ENCODE measurements around the gene UST. TPM values are rescaled to one million over a fixed set of nuclear protein-coding genes. Genes with fewer than 3 reads are reported as not detected.

UST gene
- total RNA-seq, 2 experiments from 2014 or later = 1.4 to 4.1 TPM

- H3K79me2 ChIP-seq (ENCODE audit: insufficient read depth, low read depth, low read length) = no peaks in the 10 kb centered on the region
- H3K4me1 ChIP-seq (ENCODE audit: insufficient read depth, low read length, poor library complexity, severe bottlenecking) = peaks cover 25% of the 10 kb centered on the region
- no peak overlapping the region for H3K4me3 ChIP-seq (ENCODE audit: low read depth, low read length, poor library complexity, severe bottlenecking)
- no TSS peak for BruUV-seq (replicated peaks)
- ChIA-PET CTCF (ENCODE audit: unreplicated experiment) (no interaction called here), POLR2A (interaction anchor here (0.6 to 1.9 kb wide), 8 partner anchors 14 to 381 kb away, joined by 3 to 6 read pairs (median 3); no protein-coding TSS in a partner anchor)
- H4K20me1 ChIP-seq (ENCODE audit: insufficient read depth, low read length) = no peaks in the 10 kb centered on the region
- no peak for DNase-seq (ENCODE audit: low spot score)
- no peaks in the 10 kb centered on the region for H3K9me2 ChIP-seq (ENCODE audit: insufficient read depth, low read length)
- H3K4me2 ChIP-seq (ENCODE audit: low read length) = no peak overlapping the region
- intact Hi-C loops (cut with micrococcal nuclease; ENCODE audit: unreplicated experiment) = no loop called here
- no peak overlapping the region for H2AFZ ChIP-seq (ENCODE audit: low read length)
- H3K36me3 ChIP-seq (ENCODE audit: insufficient read depth, low read length) = no peaks in the 10 kb centered on the region
- no peak for TF ChIP-seq CTCF (conservative IDR thresholded peaks at IDR 0.05; ENCODE audit: low read length)
- no peak for TF ChIP-seq EZH2phosphoT487 (IDR thresholded peaks at IDR 0.05; ENCODE audit: borderline replicate concordance, low read depth, low read length)
- no peaks in the 10 kb centered on the region for H3K9me3 ChIP-seq (ENCODE audit: low read length)
- H3K27ac ChIP-seq (ENCODE audit: low read depth, low read length, poor library complexity, severe bottlenecking) = no peak overlapping the region
Measured at GRCh38 chr6:148971031-148971927, 224.4 kb downstream of the UST start.

GRCh38 chr6:148972481-148972880 is 225.7 kb downstream of the UST start:
- Histone ChIP-seq H3K4me1 (ENCODE audit: insufficient read depth, low read length, poor library complexity, severe bottlenecking) (peaks cover 25% of the 10 kb centered on the region), H3K4me3 (ENCODE audit: low read depth, low read length, poor library complexity, severe bottlenecking) (no peak overlapping the region), H3K79me2 (ENCODE audit: insufficient read depth, low read depth, low read length) (no peaks in the 10 kb centered on the region), H3K4me2 (ENCODE audit: low read length) (peak overlapping the region; percentile 45), H4K20me1 (ENCODE audit: insufficient read depth, low read length) (no peaks in the 10 kb centered on the region), H2AFZ (ENCODE audit: low read length) (no peak overlapping the region), H3K9me2 (ENCODE audit: insufficient read depth, low read length) (no peaks in the 10 kb centered on the region), H3K9me3 (ENCODE audit: low read length) (no peaks in the 10 kb centered on the region), H3K36me3 (ENCODE audit: insufficient read depth, low read length) (no peaks in the 10 kb centered on the region), H3K27ac (ENCODE audit: low read depth, low read length, poor library complexity, severe bottlenecking) (no peak overlapping the region)
- no TSS peak for BruUV-seq (replicated peaks)
- POLR2A ChIA-PET = interaction anchor here (0.5 to 1.9 kb wide), 7 partner anchors 11 to 304 kb away, joined by 3 to 5 read pairs (median 4); no protein-coding TSS in a partner anchor
- CTCF ChIA-PET (ENCODE audit: unreplicated experiment) = interaction anchor here (0.5 kb wide), 3 partner anchors 17 to 236 kb away, joined by 3 to 6 read pairs (median 3); no protein-coding TSS in a partner anchor
- intact Hi-C loops (cut with micrococcal nuclease; ENCODE audit: unreplicated experiment) = loop anchor here (1.0 kb wide), 2 partner anchors 211 to 225 kb away; partner anchors contain the start of gene UST
- DNase-seq (ENCODE audit: low spot score) = peak; percentile 90
- TF ChIP-seq EZH2phosphoT487 (IDR thresholded peaks at IDR 0.05; ENCODE audit: borderline replicate concordance, low read depth, low read length) = no peak
- no peak for TF ChIP-seq CTCF (conservative IDR thresholded peaks at IDR 0.05; ENCODE audit: low read length)

Data from OCI-LY7 (cell line).